Stimulated activated CD8-positive, alpha-beta memory T cell treated with anti-CD3 and anti-CD28 coated beads, Interleukin-12 subunit alpha, Interleukin-12 subunit beta, amount 100 ng/mL, for 4 hours (primary cell): Measurements from ENCODE around the gene PGM5.

Source experiments
- DNase-seq: peaks from one replicate; pipeline ENCODE4 v3.0.0-alpha.2; 2020; ENCODE audit warnings: low read depth

Gene PGM5

GRCh38 chr9:68437785-68438184 lies 81.4 kb downstream of the PGM5 start:
- DNase-seq: no peak

- no peak for DNase-seq
Measured at GRCh38 chr9:68443624-68444023, 87.2 kb downstream of the PGM5 start.

GRCh38 chr9:68446836-68447235 lies 90.4 kb downstream of the PGM5 start:
- DNase-seq: no peak

GRCh38 chr9:68447611-68448010 lies 91.2 kb downstream of the PGM5 start:
- DNase-seq: no peak

- no peak for DNase-seq
Measured at GRCh38 chr9:68454579-68455334, 98.3 kb downstream of the PGM5 start.

- no peak for DNase-seq
Measured at GRCh38 chr9:68455451-68455850, 99.0 kb downstream of the PGM5 start.

- DNase-seq: no peak
Measured at GRCh38 chr9:68457803-68458202, 101.4 kb downstream of the PGM5 start.

GRCh38 chr9:68458918-68459317 lies 102.5 kb downstream of the PGM5 start:
- no peak for DNase-seq

- DNase-seq: no peak
Measured at GRCh38 chr9:68462105-68462775, 105.8 kb downstream of the PGM5 start.

- DNase-seq: no peak
Measured at GRCh38 chr9:68470067-68470466, 113.7 kb downstream of the PGM5 start.

GRCh38 chr9:68470634-68471033 lies 114.2 kb downstream of the PGM5 start:
- no peak for DNase-seq

- DNase-seq: no peak
Measured at GRCh38 chr9:68472119-68472518, 115.7 kb downstream of the PGM5 start.

- no peak for DNase-seq
Measured at GRCh38 chr9:68473790-68474189, 117.4 kb downstream of the PGM5 start.

GRCh38 chr9:68476422-68476821 lies 120.0 kb downstream of the PGM5 start:
- no peak for DNase-seq

- DNase-seq: no peak
Measured at GRCh38 chr9:68476847-68477246, 120.4 kb downstream of the PGM5 start.

- no peak for DNase-seq
Measured at GRCh38 chr9:68480807-68481206, 124.4 kb downstream of the PGM5 start.

GRCh38 chr9:68482548-68482947 lies 126.1 kb downstream of the PGM5 start:
- DNase-seq: no peak

GRCh38 chr9:68488126-68488525 lies 131.7 kb downstream of the PGM5 start:
- no peak for DNase-seq

- DNase-seq: no peak
Measured at GRCh38 chr9:68489646-68490045, 133.2 kb downstream of the PGM5 start.

GRCh38 chr9:68492806-68493205 lies 136.4 kb downstream of the PGM5 start:
- no peak for DNase-seq

GRCh38 chr9:68493541-68493940 lies 137.1 kb downstream of the PGM5 start:
- no peak for DNase-seq

GRCh38 chr9:68493958-68494577 lies 137.7 kb downstream of the PGM5 start:
- DNase-seq: no peak

GRCh38 chr9:68495247-68495646 lies 138.8 kb downstream of the PGM5 start:
- DNase-seq: no peak
